Mucosa of descending colon (tissue), 3 donors: ENCODE measurements around the gene ERCC2. TPM values are rescaled to one million over a fixed set of nuclear protein-coding genes. Genes with fewer than 3 reads are reported as not detected.

Source experiments
- ATAC-seq: fragments of 200-7000 bp; cut with Tn5 transposase; one replicate; pipeline ENCODE4 v1.9.1; 2020; ENCODE audit warnings: mild to moderate bottlenecking, moderate library complexity
- DNase-seq, 3 donors: peaks; one replicate each; pipeline ENCODE4 v3.0.0-alpha.2; 2020
- H3K36me3 ChIP-seq: fragments of 200-600 bp; one replicate; pipeline ENCODE4 v1.8.0; 2021; ENCODE audit warnings: low read depth, mild to moderate bottlenecking
- H3K4me1 ChIP-seq: fragments of 200-600 bp; one replicate; pipeline ENCODE4 v1.8.0; 2021; ENCODE audit warnings: low read depth, mild to moderate bottlenecking
- H3K4me3 ChIP-seq: fragments of 200-600 bp; one replicate; pipeline ENCODE4 v1.8.0; 2021; ENCODE audit warnings: mild to moderate bottlenecking
- H3K9me3 ChIP-seq: fragments of 200-600 bp; one replicate; pipeline ENCODE4 v1.8.0; 2021; ENCODE audit warnings: mild to moderate bottlenecking
- intact Hi-C, 2 donors: fragments of 100-400 bp; cut with DNase I in 1 of 2; cut with micrococcal nuclease in 1 of 2; formaldehyde crosslinking; loops; one replicate each; pipeline versions ENCODE4 v1.11.0 to v1.11.1; 2022; cut with DNase I, micrococcal nuclease
- total RNA-seq, 3 donors: library from RNA; stranded (reverse); fragmentation: NEBNext Ultra II Directional in 2 of 3; extraction: Animal tissue kit (Norgen Biotek cat#: 25700) in 2 of 3; gene quantifications; one replicate each; pipeline versions ENCODE4 v1.2.1 to v1.2.4, GENCODE V29; 2021 to 2023
- TF ChIP-seq, protein P1 (sequence below): fragments of 200-600 bp; IDR thresholded peaks from one replicate; pipeline ENCODE4 v1.8.0; 2022; ENCODE audit warnings: antibody characterized with exemption, mild to moderate bottlenecking
- donor health status: DM: no; HTN: no; CAD: no; lungs with moderate emphysema.
- donor health status: DM: no; HTN: no; CAD: no.
- donor health status: DM: no; HTN: yes; CAD: no.

ERCC2 gene
- total RNA-seq, 3 donors from 2014 or later: 11.2 to 22.9 (median 14.7) TPM

DNA sequence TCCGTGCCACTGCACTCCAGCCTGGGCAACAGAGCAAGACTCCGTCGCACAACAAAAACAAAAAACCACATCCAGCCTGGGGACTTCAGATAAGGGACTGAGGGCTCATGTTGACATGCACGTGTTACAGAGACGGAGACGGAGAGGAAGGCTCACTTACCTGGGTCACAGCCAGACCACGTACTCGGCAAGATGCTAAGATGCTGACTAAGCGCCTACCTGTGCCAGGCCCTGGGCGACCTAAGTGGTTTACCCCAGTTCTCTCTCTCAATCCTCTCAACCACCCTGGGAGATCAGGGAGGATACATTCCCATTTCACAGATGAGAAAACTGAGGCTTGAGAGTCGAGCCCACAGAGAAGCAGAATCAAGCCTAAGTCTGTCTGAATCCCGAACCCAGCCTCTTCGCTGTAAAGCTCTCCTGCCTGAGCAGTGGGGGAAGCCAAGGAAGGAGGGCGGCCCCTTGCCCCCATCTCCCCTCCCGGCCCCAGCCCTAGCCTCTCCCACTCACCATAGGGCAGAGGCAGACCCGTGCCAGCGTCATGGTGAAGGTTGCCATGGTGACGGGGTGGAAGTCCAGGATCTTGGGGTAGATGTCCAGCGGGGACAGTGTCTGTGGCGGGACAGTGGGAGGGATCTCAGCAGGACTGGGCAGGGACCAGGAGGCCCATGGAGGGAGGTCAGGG is 13.5 kb downstream of the ERCC2 start:
- ATAC-seq (no peak), DNase-seq (no peak)
- TF ChIP-seq, protein P1, sequence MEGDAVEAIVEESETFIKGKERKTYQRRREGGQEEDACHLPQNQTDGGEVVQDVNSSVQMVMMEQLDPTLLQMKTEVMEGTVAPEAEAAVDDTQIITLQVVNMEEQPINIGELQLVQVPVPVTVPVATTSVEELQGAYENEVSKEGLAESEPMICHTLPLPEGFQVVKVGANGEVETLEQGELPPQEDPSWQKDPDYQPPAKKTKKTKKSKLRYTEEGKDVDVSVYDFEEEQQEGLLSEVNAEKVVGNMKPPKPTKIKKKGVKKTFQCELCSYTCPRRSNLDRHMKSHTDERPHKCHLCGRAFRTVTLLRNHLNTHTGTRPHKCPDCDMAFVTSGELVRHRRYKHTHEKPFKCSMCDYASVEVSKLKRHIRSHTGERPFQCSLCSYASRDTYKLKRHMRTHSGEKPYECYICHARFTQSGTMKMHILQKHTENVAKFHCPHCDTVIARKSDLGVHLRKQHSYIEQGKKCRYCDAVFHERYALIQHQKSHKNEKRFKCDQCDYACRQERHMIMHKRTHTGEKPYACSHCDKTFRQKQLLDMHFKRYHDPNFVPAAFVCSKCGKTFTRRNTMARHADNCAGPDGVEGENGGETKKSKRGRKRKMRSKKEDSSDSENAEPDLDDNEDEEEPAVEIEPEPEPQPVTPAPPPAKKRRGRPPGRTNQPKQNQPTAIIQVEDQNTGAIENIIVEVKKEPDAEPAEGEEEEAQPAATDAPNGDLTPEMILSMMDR: no peak
- H3K9me3 ChIP-seq: no peaks in the 10 kb centered on the region
- H3K4me3 ChIP-seq: no peak overlapping the region
- no peaks in the 10 kb centered on the region for H3K4me1 ChIP-seq
- H3K36me3 ChIP-seq: no peaks in the 10 kb centered on the region
- intact Hi-C loops: no loop called here

DNA sequence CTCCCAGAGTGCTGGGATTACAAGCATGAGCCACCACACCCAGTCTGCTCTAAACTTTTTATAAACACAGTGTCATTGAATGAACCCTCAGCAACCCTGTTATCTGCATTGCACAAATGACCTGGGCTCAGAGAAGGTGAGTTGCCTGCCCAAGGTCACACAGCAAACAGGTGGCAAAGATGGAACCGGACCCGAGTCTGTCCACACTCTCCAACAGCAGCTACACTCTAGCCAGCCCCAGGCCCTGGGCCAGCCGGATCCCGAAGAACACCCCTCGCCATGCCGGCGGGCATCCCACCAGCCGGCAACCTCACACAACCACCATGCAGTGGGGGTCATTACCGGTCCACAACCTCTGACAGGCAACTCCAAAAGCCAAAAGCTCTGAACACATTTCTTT is 14.5 kb downstream of the ERCC2 start:
- intact Hi-C loops: no loop called here
- Histone ChIP-seq H3K9me3 (no peaks in the 10 kb centered on the region), H3K4me3 (no peak overlapping the region), H3K36me3 (no peaks in the 10 kb centered on the region), H3K4me1 (no peaks in the 10 kb centered on the region)
- DNase-seq (no peak), ATAC-seq (no peak)
- TF ChIP-seq, protein P1: no peak

DNA sequence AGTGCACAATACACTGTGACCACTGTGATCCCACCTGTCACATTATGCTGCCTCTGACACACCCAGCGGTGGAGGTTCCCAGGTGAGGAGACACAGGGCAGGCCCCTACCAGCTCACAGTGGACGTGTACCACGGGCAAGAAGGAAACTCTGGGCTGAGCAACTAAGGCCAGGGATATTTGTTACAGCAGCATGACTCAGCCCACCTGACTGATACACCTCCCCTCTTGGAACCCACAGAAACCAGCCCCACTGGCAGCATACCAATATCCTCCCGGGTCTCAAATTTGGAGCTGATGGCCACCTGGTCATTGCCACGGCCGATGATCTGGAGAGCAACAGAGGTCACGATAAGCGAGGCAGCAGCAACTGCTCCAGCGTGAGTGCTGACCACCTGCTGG is 15.0 kb downstream of the ERCC2 start:
- DNase-seq (no peak), ATAC-seq (no peak)
- no peaks in the 10 kb centered on the region for H3K36me3 ChIP-seq
- H3K9me3 ChIP-seq: no peaks in the 10 kb centered on the region
- no peaks in the 10 kb centered on the region for H3K4me1 ChIP-seq
- intact Hi-C loops: no loop called here
- TF ChIP-seq, protein P1: no peak
- no peak overlapping the region for H3K4me3 ChIP-seq

DNA sequence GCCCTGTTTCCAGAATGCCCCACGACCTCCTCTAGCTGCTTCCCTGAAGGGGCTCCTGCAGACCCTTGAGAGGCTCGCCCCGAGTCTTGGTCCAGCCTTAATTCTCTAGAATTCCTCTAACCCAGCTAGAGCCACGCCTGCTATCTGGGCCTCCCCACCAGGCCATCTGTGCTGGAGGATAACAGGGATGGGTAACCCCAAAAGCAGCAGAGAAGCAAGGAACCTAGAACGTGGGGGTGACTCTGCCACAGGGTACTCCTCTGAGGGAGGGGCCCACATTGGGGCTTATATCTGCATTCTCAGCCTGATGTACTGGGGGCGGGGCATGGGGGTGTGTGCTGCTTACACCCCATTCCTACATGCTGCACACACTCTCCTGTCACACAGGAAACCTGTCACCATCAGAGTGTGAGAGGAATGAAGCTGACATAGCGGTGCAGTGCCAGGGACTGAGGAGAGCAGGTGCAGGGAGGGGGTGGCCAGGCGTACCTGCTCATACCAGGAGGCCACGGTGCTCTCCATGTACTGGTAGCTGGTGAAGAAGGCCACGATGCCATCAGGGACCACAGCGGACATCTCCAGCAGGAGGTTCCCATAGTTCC is 16.0 kb downstream of the ERCC2 start:
- ATAC-seq (no peak), DNase-seq (no peak)
- TF ChIP-seq, protein P1: no peak
- H3K9me3 ChIP-seq: no peaks in the 10 kb centered on the region
- intact Hi-C loops: no loop called here
- no peak overlapping the region for H3K4me3 ChIP-seq
- no peaks in the 10 kb centered on the region for H3K4me1 ChIP-seq
- no peaks in the 10 kb centered on the region for H3K36me3 ChIP-seq

DNA sequence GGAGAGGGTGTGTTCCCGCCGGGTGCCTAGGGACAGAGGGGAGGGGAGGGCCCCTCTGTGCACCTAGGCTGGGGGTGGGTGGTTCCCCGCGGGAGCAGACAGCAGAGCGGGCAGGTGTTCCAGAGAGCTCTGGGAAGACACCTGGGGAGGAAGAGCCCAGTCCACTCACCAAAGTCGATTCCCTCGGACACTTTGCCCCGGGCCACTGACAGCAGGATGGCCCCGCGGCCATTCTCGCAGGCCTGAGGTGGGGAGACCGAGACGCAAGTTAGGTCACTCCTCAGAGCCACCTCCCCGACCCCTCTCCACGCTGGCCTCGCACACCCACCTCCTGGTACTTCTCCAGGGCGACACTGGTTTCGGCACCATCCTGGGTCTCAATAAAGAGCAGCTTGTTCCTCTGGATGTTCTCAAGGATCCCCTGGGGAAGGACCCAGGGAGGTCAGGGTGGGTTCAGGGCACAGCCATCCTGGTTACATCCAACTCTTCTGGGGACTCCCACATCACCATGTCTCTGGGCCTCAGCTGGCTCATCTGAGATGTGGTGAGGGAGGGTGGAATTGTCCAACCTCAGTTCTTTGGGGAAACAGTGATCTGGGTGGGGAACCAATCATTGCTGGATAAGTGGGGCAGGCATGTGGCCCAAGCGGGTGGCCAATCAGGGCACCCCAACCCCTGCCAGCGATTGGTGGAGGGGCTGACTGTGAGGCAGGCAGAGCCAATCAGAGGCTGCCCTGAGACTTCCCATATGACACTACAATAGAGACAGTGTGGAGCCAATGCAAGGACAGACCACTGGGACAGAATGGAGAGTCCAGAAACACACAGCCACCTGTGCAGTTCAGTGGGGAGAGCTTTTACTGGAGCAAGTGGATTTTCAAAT is 17.2 kb downstream of the ERCC2 start:
- intact Hi-C loops: no loop called here
- Histone ChIP-seq H3K36me3 (no peaks in the 10 kb centered on the region), H3K9me3 (no peaks in the 10 kb centered on the region), H3K4me1 (no peaks in the 10 kb centered on the region), H3K4me3 (no peak overlapping the region)
- ATAC-seq: no peak
- no peak for DNase-seq
- TF ChIP-seq, protein P1: no peak
